Uterus (tissue), 2 donors: Measurements from ENCODE around the gene BPIFA2.

ENCODE experiments used
- POLR2A ChIP-seq, 2 donors: fragments of 450-650 bp; IDR thresholded peaks; one replicate each; pipeline ENCODE4 v1.6.1; 2016; ENCODE audit warnings: antibody characterized with exemption in 2 of 2, mild to moderate bottlenecking in 1 of 2, moderate library complexity in 1 of 2
- TF ChIP-seq, protein P1 (sequence below), 4 experiments: fragments of 200-600 bp in 2 of 4; fragments of 450-650 bp in 2 of 4; sonication (generic) in 2 of 4; IDR thresholded peaks; one replicate each; pipeline ENCODE4 v1.5.1; 2016 to 2019; ENCODE audit warnings: antibody characterized with exemption in 4 of 4, mild to moderate bottlenecking in 2 of 4, moderate library complexity in 1 of 4

DNA sequence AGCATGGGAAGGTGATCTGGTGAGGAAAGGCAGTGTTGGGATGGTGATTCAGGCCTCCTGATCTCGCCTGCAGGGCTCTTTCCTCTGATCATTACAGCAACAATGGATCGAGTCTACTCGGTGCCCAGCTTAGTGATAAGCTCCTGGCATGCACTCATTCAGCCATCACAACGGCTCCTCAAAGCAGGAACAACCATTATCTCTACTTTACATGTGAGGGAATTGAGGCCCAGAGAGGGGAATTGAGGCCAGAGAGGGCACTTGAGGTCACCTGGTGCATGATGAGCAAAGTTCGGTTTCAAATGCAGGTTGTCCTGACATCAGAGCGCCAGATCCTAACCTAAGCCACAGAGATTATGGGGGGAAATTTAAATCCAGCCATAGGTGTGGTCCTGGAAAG lies 42.0 kb upstream of the BPIFA2 start:
- TF ChIP-seq, protein P1, sequence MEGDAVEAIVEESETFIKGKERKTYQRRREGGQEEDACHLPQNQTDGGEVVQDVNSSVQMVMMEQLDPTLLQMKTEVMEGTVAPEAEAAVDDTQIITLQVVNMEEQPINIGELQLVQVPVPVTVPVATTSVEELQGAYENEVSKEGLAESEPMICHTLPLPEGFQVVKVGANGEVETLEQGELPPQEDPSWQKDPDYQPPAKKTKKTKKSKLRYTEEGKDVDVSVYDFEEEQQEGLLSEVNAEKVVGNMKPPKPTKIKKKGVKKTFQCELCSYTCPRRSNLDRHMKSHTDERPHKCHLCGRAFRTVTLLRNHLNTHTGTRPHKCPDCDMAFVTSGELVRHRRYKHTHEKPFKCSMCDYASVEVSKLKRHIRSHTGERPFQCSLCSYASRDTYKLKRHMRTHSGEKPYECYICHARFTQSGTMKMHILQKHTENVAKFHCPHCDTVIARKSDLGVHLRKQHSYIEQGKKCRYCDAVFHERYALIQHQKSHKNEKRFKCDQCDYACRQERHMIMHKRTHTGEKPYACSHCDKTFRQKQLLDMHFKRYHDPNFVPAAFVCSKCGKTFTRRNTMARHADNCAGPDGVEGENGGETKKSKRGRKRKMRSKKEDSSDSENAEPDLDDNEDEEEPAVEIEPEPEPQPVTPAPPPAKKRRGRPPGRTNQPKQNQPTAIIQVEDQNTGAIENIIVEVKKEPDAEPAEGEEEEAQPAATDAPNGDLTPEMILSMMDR (IDR thresholded peaks at IDR 0.05) = no peak
- no peak for TF ChIP-seq POLR2A (IDR thresholded peaks at IDR 0.05)
